NCI-H146 treated with DMSO at 0.1 percent for 48 hours (cell line): Measurements from ENCODE around the gene ETNK2.
A peak's percentile ranks its signal among the peaks of the same experiment; 100 is the strongest.
"Not testable (repeated sequence)": the region's sequence is repeated elsewhere in the genome, so short reads cannot be mapped to it uniquely, and the experiment has no call there.

Experiments
- DNase-seq: peaks from one replicate; lab custom pipeline; 2025; ENCODE audit not compliant: unreplicated experiment; lab: John Stamatoyannopoulos, UW

Gene ETNK2

GRCh38 chr1:204104331-204105130, 47.3 kb downstream of the ETNK2 start:
- no peak for DNase-seq

GRCh38 chr1:204103431-204103741, 48.5 kb downstream of the ETNK2 start:
- no peak for DNase-seq

GRCh38 chr1:204102739-204103430, 49.0 kb downstream of the ETNK2 start:
- DNase-seq, result peak; percentile 87

GRCh38 chr1:204102029-204102611, 49.7 kb downstream of the ETNK2 start:
- DNase-seq, result peak; percentile 87

- not testable (repeated sequence) for DNase-seq
Observed at GRCh38 chr1:204099754-204100153, 52.1 kb downstream of the ETNK2 start.

GRCh38 chr1:204098683-204099082, 53.2 kb downstream of the ETNK2 start:
- no peak for DNase-seq

GRCh38 chr1:204096931-204097330, 54.9 kb downstream of the ETNK2 start:
- no peak for DNase-seq

- DNase-seq, result no peak
Observed at GRCh38 chr1:204094856-204095634, 56.8 kb downstream of the ETNK2 start.

GRCh38 chr1:204094313-204094729, 57.5 kb downstream of the ETNK2 start:
- DNase-seq, result no peak

- no peak for DNase-seq
Observed at GRCh38 chr1:204093781-204094180, 58.1 kb downstream of the ETNK2 start.

- no peak for DNase-seq
Observed at GRCh38 chr1:204093421-204093717, 58.5 kb downstream of the ETNK2 start.

GRCh38 chr1:204092632-204093420, 59.0 kb downstream of the ETNK2 start:
- DNase-seq, result peak; percentile 20

GRCh38 chr1:204091787-204092312, 60.0 kb downstream of the ETNK2 start:
- DNase-seq, result no peak

- DNase-seq, result no peak
Observed at GRCh38 chr1:204091066-204091465, 60.8 kb downstream of the ETNK2 start.

- not testable (repeated sequence) for DNase-seq
Observed at GRCh38 chr1:204090132-204090531, 61.7 kb downstream of the ETNK2 start.

GRCh38 chr1:204089044-204089751, 62.6 kb downstream of the ETNK2 start:
- DNase-seq, result no peak

GRCh38 chr1:204088596-204088995, 63.2 kb downstream of the ETNK2 start:
- DNase-seq, result no peak

GRCh38 chr1:204087893-204088528, 63.8 kb downstream of the ETNK2 start:
- no peak for DNase-seq

GRCh38 chr1:204087181-204087892, 64.5 kb downstream of the ETNK2 start:
- DNase-seq, result no peak
